Psoas muscle (tissue), 8 donors: Measurements from ENCODE around the gene ATP5PO. TPM values are rescaled to one million over a fixed set of nuclear protein-coding genes. Genes with fewer than 3 reads are reported as not detected.

Experiments
- ATAC-seq, 4 donors: fragments of 200-7000 bp; cut with Tn5 transposase; one replicate each; pipeline ENCODE4 v1.9.1; 2020; ENCODE audit warnings: moderate library complexity in 3 of 4, mild to moderate bottlenecking in 2 of 4
- DNase-seq, 2 donors: peaks; one replicate each; pipeline ENCODE4 v3.0.0-alpha.2; 2020
- H3K27ac ChIP-seq: fragments of 200-600 bp; one replicate; pipeline ENCODE4 v1.8.0; 2022
- H3K27me3 ChIP-seq, 3 donors: fragments of 200-600 bp in 1 of 3; one replicate each; pipeline versions ENCODE4 v1.6.1 to v1.8.0; 2013 to 2022; ENCODE audit warnings: low read length in 2 of 3, mild to moderate bottlenecking in 2 of 3, moderate library complexity in 1 of 3; ENCODE audit not compliant: insufficient read depth in 3 of 3
- H3K36me3 ChIP-seq, 2 donors: fragments of 200-600 bp in 1 of 2; one replicate each; pipeline versions ENCODE4 v1.6.1 to v1.8.0; 2013 to 2022; ENCODE audit warnings: low read depth in 1 of 2, mild to moderate bottlenecking in 1 of 2, moderate library complexity in 1 of 2; ENCODE audit not compliant: insufficient read depth in 1 of 2
- H3K4me1 ChIP-seq: fragments of 200-600 bp; one replicate; pipeline ENCODE4 v1.8.0; 2022
- H3K4me3 ChIP-seq: fragments of 200-600 bp; one replicate; pipeline ENCODE4 v1.8.0; 2022; ENCODE audit warnings: mild to moderate bottlenecking
- H3K9me3 ChIP-seq: fragments of 200-600 bp; one replicate; pipeline ENCODE4 v1.8.0; 2022
- WGBS, 3 donors: extraction: QIAGEN DNeasy Blood & Tissue Kit; methylation state at CpG; one replicate each; pipeline versions ENCODE4 v1.1.6 to v1.1.7; 2013; 5-methylcytosine and 5-hydroxymethylcytosine counted together
- intact Hi-C, 2 donors: fragments of 100-400 bp; cut with DNase I; formaldehyde crosslinking; loops; one replicate each; pipeline versions ENCODE4 v1.11.0 to v1.14.2; 2022
- polyA plus RNA-seq, 3 donors: library from polyadenylated mRNA; stranded (reverse); fragments of 200-250 nt; gene quantifications; one replicate each; pipeline ENCODE4 v1.2.3, GENCODE V29; 2013
- total RNA-seq, 4 donors: library from RNA; stranded (reverse); fragmentation: NEBNext Ultra II Directional in 2 of 4; extraction: Animal tissue kit (Norgen Biotek cat#: 25700) in 2 of 4; gene quantifications; one replicate each; pipeline versions ENCODE4 v1.2.1 to v1.2.4, GENCODE V29; 2021 to 2023
- TF ChIP-seq, protein P1 (sequence below): fragments of 200-600 bp; IDR thresholded peaks from one replicate; pipeline ENCODE4 v1.8.0; 2022; ENCODE audit warnings: antibody characterized with exemption
- donor health status: healthy with polysubstance abuse.
- donor health status: DM: no; HTN: no; CAD: no; lungs with moderate emphysema.
- donor health status: Bipolar disorder and iron deficiency.
- donor health status: healthy.
- donor health status: DM: yes; HTN: yes; CAD: no.
- donor health status: DM: no; HTN: no; CAD: no.
- donor health status: DM: no; HTN: no; CAD: no.
- donor health status: DM: yes; HTN: yes; CAD: no.

Gene ATP5PO
- total and polyA plus RNA-seq, 7 donors, result 294 to 680 (median 473) TPM

DNA sequence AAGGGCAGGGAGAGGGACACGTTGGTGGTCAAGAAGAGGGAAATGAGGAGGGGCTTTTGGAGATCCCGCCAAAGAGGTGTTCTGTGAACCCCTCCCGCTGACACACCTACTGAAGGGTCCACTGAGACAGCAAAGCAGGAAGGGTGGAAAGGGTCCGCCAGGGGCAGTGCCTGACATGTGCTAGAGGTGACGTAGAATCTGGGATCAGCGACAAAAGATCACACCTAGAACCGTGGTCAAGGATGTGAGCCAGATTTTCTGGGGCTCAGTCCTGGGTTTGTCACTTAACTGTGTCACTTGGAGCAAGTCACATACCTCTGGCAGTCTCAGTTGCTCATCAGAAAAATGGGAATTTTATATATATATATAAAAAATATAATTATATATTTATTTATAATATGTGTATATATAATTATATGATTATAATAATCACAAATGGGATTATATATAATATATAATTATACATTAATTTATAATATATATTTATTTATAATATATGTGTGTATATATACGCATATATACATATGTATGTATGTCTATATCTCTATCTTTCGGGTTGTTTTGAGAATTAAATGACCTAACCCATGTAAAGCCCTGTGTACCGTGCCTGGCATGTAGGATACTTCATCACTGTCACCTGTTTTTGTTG is 35.0 kb upstream of the ATP5PO start:
- Histone ChIP-seq H3K27ac (no peak overlapping the region), H3K4me1 (peaks cover 13% of the 10 kb centered on the region), H3K4me3 (no peak overlapping the region), H3K27me3 (no peaks in the 10 kb centered on the region), H3K9me3 (no peaks in the 10 kb centered on the region), H3K36me3 (no peaks in the 10 kb centered on the region)
- DNase-seq, result no peak
- TF ChIP-seq, protein P1, sequence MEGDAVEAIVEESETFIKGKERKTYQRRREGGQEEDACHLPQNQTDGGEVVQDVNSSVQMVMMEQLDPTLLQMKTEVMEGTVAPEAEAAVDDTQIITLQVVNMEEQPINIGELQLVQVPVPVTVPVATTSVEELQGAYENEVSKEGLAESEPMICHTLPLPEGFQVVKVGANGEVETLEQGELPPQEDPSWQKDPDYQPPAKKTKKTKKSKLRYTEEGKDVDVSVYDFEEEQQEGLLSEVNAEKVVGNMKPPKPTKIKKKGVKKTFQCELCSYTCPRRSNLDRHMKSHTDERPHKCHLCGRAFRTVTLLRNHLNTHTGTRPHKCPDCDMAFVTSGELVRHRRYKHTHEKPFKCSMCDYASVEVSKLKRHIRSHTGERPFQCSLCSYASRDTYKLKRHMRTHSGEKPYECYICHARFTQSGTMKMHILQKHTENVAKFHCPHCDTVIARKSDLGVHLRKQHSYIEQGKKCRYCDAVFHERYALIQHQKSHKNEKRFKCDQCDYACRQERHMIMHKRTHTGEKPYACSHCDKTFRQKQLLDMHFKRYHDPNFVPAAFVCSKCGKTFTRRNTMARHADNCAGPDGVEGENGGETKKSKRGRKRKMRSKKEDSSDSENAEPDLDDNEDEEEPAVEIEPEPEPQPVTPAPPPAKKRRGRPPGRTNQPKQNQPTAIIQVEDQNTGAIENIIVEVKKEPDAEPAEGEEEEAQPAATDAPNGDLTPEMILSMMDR, result no peak
- WGBS, 3 donors, result 82 to 93% (median 84%) methylated on average over 10 of the region's 10 CpGs
- no peak for ATAC-seq
- intact Hi-C loops, result no loop called here

DNA sequence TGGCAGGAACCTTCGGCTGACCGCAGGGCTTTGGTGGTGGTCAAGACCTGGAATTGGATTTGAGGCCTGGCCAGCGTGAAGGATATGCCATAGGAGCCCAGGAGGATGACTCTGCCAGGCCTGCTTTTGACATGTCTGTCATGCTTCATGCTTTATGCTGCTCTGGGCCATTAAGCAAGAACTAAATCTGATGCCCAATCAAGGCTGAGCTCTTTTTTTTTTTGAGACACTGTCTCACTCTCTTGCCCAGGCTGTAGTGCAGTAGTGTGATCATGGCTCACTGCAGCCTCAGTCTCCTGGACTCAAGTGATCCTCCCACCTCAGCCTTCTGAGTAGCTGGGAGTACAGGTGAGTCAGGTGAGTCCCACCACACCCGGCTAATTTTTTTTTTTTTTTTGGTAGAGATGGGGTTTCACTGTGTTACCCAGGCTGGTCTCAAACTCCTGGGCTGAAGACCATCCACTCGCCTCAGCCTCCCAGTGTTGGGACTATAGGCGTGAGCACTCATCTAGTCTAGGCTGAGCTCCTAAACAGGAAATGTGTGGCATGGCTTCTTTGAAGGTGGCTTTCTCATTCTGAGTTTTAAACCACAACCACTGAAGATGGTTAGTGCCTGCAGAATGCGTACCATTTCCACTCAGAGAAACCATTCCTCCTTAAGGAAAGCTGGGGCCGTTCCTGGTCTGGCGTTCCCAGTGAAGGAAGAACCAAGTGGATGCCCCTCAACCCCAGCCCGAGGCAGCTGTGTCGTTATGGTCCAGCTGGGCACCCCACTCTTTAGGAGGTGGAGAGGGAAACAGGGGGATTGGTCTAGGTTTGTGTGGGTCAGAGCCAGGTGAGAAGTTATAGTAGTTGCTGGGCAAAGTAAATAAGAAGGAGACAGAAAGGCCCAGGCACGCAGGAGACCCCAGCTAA is 34.2 kb upstream of the ATP5PO start:
- peak in 1 of 4 donors; percentile 50 for ATAC-seq
- Histone ChIP-seq H3K4me1 (peaks cover 13% of the 10 kb centered on the region), H3K9me3 (no peaks in the 10 kb centered on the region), H3K4me3 (no peak overlapping the region), H3K36me3 (no peaks in the 10 kb centered on the region), H3K27me3 (no peaks in the 10 kb centered on the region), H3K27ac (no peak overlapping the region)
- 86 to 95% (median 91%) methylated on average over 12 of the region's 12 CpGs for WGBS, 3 donors
- intact Hi-C loops, result loop anchor here in 1 of 2 donors (10.0 kb wide), 1 partner anchor 125 kb away; the partner anchor contains the start of genes MRPS6 and SLC5A3
- TF ChIP-seq, protein P1, result no peak
- no peak for DNase-seq

DNA sequence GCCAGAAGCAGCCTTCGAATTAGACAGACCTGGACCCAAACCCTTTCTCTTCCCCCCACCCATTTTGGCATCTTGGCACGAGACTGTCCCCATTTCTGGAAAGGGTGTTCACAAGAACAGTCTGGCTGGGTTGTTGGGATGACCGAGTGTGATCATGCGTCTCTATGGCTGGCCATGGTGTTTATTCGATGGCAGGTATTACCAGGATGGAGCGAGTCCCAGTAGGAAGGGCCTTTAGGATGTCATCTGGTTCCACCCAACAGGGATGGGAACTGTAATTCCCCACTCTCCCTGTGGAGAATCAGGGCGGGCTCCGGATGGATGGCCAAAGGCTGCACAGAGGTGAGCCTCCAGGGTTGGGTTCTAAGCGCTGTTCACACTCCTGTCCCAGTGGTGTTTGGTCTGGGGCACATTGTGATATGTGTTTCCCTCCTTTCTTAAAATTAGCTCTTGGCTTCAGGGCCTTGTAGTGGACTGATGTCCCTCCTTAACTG is 33.4 kb upstream of the ATP5PO start:
- intact Hi-C loops, result loop anchor here in 1 of 2 donors (10.0 kb wide), 1 partner anchor 126 kb away; the partner anchor contains the start of genes MRPS6 and SLC5A3
- Histone ChIP-seq H3K4me1 (peaks cover 13% of the 10 kb centered on the region), H3K27me3 (no peaks in the 10 kb centered on the region), H3K4me3 (no peak overlapping the region), H3K9me3 (no peaks in the 10 kb centered on the region), H3K27ac (no peak overlapping the region), H3K36me3 (no peaks in the 10 kb centered on the region)
- WGBS, 3 donors, result 81 to 89% (median 84%) methylated on average over 9 of the region's 9 CpGs
- TF ChIP-seq, protein P1, result no peak
- no peak for DNase-seq
- ATAC-seq, result no peak

DNA sequence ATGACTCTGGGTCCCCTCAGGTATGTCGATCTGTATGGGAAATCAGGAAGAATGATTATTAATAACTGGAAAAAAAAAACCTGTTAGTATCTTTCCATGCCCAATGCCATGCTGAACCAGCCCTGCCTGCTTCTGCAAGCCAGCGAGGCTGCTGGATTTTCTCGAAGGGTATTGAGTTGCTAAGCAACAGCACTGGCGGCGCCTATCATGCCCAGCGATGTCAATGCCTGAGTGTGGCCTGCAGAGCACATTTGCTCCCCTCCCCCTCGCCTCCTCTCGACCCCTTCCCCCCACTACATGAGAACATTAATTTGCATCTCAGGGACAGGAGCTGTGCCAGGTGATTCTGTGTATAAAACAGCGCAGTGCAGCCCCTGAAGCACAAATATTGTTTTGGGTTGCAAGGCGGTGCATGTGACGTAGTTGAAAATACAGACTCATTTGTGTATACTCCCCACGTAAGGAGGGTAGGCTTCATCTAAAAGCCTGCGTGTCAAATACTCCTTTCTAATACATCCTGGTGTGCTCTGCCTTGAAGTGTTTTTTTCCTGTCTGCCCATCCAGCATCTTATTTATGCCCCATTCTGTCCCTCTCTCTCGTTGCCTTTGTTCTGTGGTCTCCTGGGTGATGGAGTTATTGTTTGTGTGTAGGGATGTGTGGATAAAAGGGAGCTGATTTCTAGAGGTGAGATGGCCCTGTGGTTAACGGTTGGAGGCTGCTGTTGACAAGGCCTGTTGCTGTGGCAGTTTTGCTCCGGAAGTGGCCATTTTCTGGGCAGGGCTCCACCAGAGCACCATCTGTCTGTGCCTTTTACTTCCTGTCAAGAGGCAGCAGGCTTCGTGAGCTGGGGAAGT is 32.7 kb upstream of the ATP5PO start:
- ATAC-seq, result peak; percentile 63 to 74 (median 68)

More for the DNA sequence above, 32.7 kb upstream of the ATP5PO start:
- H3K9me3 ChIP-seq, result no peaks in the 10 kb centered on the region
- no peak overlapping the region for H3K4me3 ChIP-seq
- peaks cover 13% of the 10 kb centered on the region for H3K4me1 ChIP-seq
- intact Hi-C loops, result loop anchor here in 1 of 2 donors (10.0 kb wide), 1 partner anchor 126 kb away; the partner anchor contains the start of genes MRPS6 and SLC5A3
- peak overlapping the region; percentile 78 for H3K27ac ChIP-seq
- peak; percentile 57 to 67 for DNase-seq
- no peaks in the 10 kb centered on the region for H3K27me3 ChIP-seq
- TF ChIP-seq, protein P1, result no peak
- WGBS, 3 donors, result 42 to 52% (median 44%) methylated on average over 17 of the region's 17 CpGs
- no peaks in the 10 kb centered on the region for H3K36me3 ChIP-seq
